H9 (cell line): ENCODE data around the gene PET100. TPM values are rescaled to one million over a fixed set of nuclear protein-coding genes. Genes with fewer than 3 reads are reported as not detected.

Source experiments
- DNase-seq: peaks from one replicate; pipeline ENCODE4 v3.0.0-alpha.2; 2017
- H2AFZ ChIP-seq: one replicate; pipeline ENCODE4 v1.6.1; 2013; ENCODE audit warnings: mild to moderate bottlenecking, low read length, control low read depth, moderate library complexity
- H2AK5ac ChIP-seq: 2 replicates; pipeline ENCODE4 v1.6.1; 2013; ENCODE audit warnings: low read length, control low read depth, mixed read lengths; ENCODE audit not compliant: insufficient read length
- H2BK120ac ChIP-seq: one replicate; pipeline ENCODE4 v1.6.1; 2013; ENCODE audit warnings: low read depth, mild to moderate bottlenecking, low read length, control low read depth, inconsistent platforms; ENCODE audit not compliant: poor library complexity, severe bottlenecking
- H2BK12ac ChIP-seq: 2 replicates; pipeline ENCODE4 v1.6.1; 2013; ENCODE audit warnings: low read length, control low read depth, mixed read lengths, low read depth; ENCODE audit not compliant: insufficient read length
- H2BK15ac ChIP-seq: 2 replicates; pipeline ENCODE4 v1.6.1; 2013; ENCODE audit warnings: low read depth, low read length, control low read depth
- H2BK20ac ChIP-seq: one replicate; pipeline ENCODE4 v1.6.1; 2013; ENCODE audit warnings: low read depth, mild to moderate bottlenecking, low read length, control low read depth, inconsistent platforms; ENCODE audit not compliant: poor library complexity, severe bottlenecking
- H2BK5ac ChIP-seq: 2 replicates; pipeline ENCODE4 v1.6.1; 2013; ENCODE audit warnings: low read length, control low read depth, mixed read lengths; ENCODE audit not compliant: insufficient read length
- H3K14ac ChIP-seq: 2 replicates; pipeline ENCODE4 v1.6.1; 2013; ENCODE audit warnings: low read length, control low read depth; ENCODE audit not compliant: insufficient read depth
- H3K18ac ChIP-seq: 2 replicates; pipeline ENCODE4 v1.6.1; 2013; ENCODE audit warnings: low read depth, mild to moderate bottlenecking, mixed read lengths, low read length, control low read depth; ENCODE audit not compliant: insufficient read length
- H3K23ac ChIP-seq: 2 replicates; pipeline ENCODE4 v1.6.1; 2013; ENCODE audit warnings: low read length, control low read depth, mixed read lengths, low read depth; ENCODE audit not compliant: insufficient read length
- H3K23me2 ChIP-seq: 2 replicates; pipeline ENCODE4 v1.6.1; 2013; ENCODE audit warnings: low read depth, mild to moderate bottlenecking, mixed read lengths, low read length, control low read depth; ENCODE audit not compliant: insufficient read length, poor library complexity, severe bottlenecking
- H3K27ac ChIP-seq: 2 replicates; pipeline ENCODE4 v1.5.1; 2013; ENCODE audit warnings: low read length, control low read depth, mixed read lengths, low read depth; ENCODE audit not compliant: insufficient read length
- H3K27me3 ChIP-seq: 2 replicates; pipeline ENCODE4 v1.6.1; 2013; ENCODE audit warnings: low read length, control low read depth, inconsistent platforms; ENCODE audit not compliant: insufficient read depth
- H3K4ac ChIP-seq: 2 replicates; pipeline ENCODE4 v1.6.1; 2013; ENCODE audit warnings: low read depth, mild to moderate bottlenecking, control low read depth, inconsistent platforms, low read length, moderate library complexity
- H3K4me1 ChIP-seq: 2 replicates; pipeline ENCODE4 v1.6.1; 2013; ENCODE audit warnings: low read length, control low read depth, inconsistent platforms; ENCODE audit not compliant: insufficient read depth
- H3K4me2 ChIP-seq: 2 replicates; pipeline ENCODE4 v1.6.1; 2013; ENCODE audit warnings: low read length, control low read depth, mixed read lengths; ENCODE audit not compliant: insufficient read length, insufficient read depth
- H3K56ac ChIP-seq: 2 replicates; pipeline ENCODE4 v1.6.1; 2013; ENCODE audit warnings: low read depth, mild to moderate bottlenecking, mixed read lengths, low read length, control low read depth; ENCODE audit not compliant: insufficient read length
- H3K79me1 ChIP-seq: 2 replicates; pipeline ENCODE4 v1.6.1; 2013; ENCODE audit warnings: low read depth, mild to moderate bottlenecking, moderate library complexity, low read length, control low read depth, inconsistent platforms; ENCODE audit not compliant: insufficient read depth, poor library complexity, severe bottlenecking
- H3K79me2 ChIP-seq: 2 replicates; pipeline ENCODE4 v1.6.1; 2013; ENCODE audit warnings: low read length, control low read depth, inconsistent platforms; ENCODE audit not compliant: insufficient read depth
- H3K9ac ChIP-seq: 2 replicates; pipeline ENCODE4 v1.6.1; 2013; ENCODE audit warnings: low read length, control low read depth, mixed read lengths; ENCODE audit not compliant: insufficient read length; ENCODE audit errors: extremely low read depth
- H3K9me3 ChIP-seq: one replicate; pipeline ENCODE4 v1.6.1; 2013; ENCODE audit warnings: low read depth, low read length, inconsistent platforms; ENCODE audit not compliant: control insufficient read depth
- H3T11ph ChIP-seq: one replicate; pipeline ENCODE4 v1.6.1; 2013; ENCODE audit warnings: mild to moderate bottlenecking, low read length, control low read depth, inconsistent platforms
- H4K20me1 ChIP-seq: one replicate; pipeline ENCODE4 v1.6.1; 2013; ENCODE audit not compliant: control insufficient read depth, insufficient read length, insufficient read depth
- H4K5ac ChIP-seq: 2 replicates; pipeline ENCODE4 v1.6.1; 2013; ENCODE audit warnings: low read depth, mild to moderate bottlenecking, mixed read lengths, low read length, control low read depth; ENCODE audit not compliant: insufficient read length
- H4K8ac ChIP-seq: replicated peaks from 2 replicates; pipeline ENCODE4 v1.6.1; 2013; ENCODE audit warnings: low read length, control low read depth, mixed read lengths, low read depth; ENCODE audit not compliant: insufficient read length
- H4K91ac ChIP-seq: 2 replicates; pipeline ENCODE4 v1.6.1; 2013; ENCODE audit warnings: low read depth, mild to moderate bottlenecking, moderate library complexity, mixed read lengths, low read length, control low read depth; ENCODE audit not compliant: insufficient read length
- H3K27ac Mint-ChIP-seq, 3 experiments: 2 replicates in 2 of 3; 3 replicates in 1 of 3; pipeline ENCODE4 v1.8.0; 2020 to 2021; ENCODE audit warnings: mixed read lengths in 3 of 3, mild to moderate bottlenecking in 1 of 3, moderate library complexity in 1 of 3
- H3K27me3 Mint-ChIP-seq: 2 replicates; pipeline ENCODE4 v1.8.0; 2021; ENCODE audit warnings: low read depth, mild to moderate bottlenecking, moderate library complexity, mixed read lengths
- H3K36me3 Mint-ChIP-seq, 3 experiments: 2 replicates in 2 of 3; 3 replicates in 1 of 3; pipeline ENCODE4 v1.8.0; 2020 to 2021; ENCODE audit warnings: low read depth in 3 of 3, mixed read lengths in 3 of 3; ENCODE audit not compliant: insufficient read depth in 1 of 3
- H3K4me1 Mint-ChIP-seq, 2 experiments: 2 replicates each; pipeline ENCODE4 v1.8.0; 2020; ENCODE audit warnings: mixed read lengths in 2 of 2
- H3K4me3 Mint-ChIP-seq, 2 experiments: 2 replicates in 1 of 2; 3 replicates in 1 of 2; pipeline ENCODE4 v1.8.0; 2020 to 2021; ENCODE audit warnings: mild to moderate bottlenecking in 2 of 2, mixed read lengths in 2 of 2, moderate library complexity in 1 of 2
- H3K9me3 Mint-ChIP-seq, 2 experiments: 2 replicates in 1 of 2; 3 replicates in 1 of 2; pipeline ENCODE4 v1.8.0; 2020; ENCODE audit warnings: mild to moderate bottlenecking in 2 of 2, mixed read lengths in 2 of 2, moderate library complexity in 1 of 2
- CTCF ChIP-seq: fragments of 200-600 bp; sonication (generic); conservative IDR thresholded peaks from 3 replicates; pipeline ENCODE4 v1.8.0; 2021; ENCODE audit warnings: antibody characterized with exemption, mild to moderate bottlenecking
- WGBS: extraction: QIAGEN DNeasy Blood & Tissue Kit; methylation state at CpG from one replicate; pipeline ENCODE4 v1.1.7; 2013; ENCODE audit warnings: missing lambda C conversion rate, low lambda C conversion rate, mixed read lengths; ENCODE audit not compliant: insufficient read length; ENCODE audit errors: extremely low coverage; 5-methylcytosine and 5-hydroxymethylcytosine counted together
- total RNA-seq: library from RNA; stranded (reverse); gene quantifications from 2 replicates; pipeline ENCODE4 v1.2.1, GENCODE V29; 2021

PET100 gene
- total RNA-seq, 1 experiment from 2014 or later = 129 TPM

GRCh38 chr19:7605490-7606222 lies 23.9 kb upstream of the PET100 start:
- H3K79me2 ChIP-seq = no peaks in the 10 kb centered on the region
- no peaks in the 10 kb centered on the region for H4K20me1 ChIP-seq
- Mint-ChIP-seq H3K9me3 (peaks cover 0 to 2% of the 10 kb centered on the region in 2 experiments; a peak in 1 of 5 replicates), H3K4me3 (peak overlapping the region in 1 of 2 experiments; percentile 45; a peak in 1 of 5 replicates), H3K27ac (peak overlapping the region in 2 of 3 experiments; percentile 40 to 82; a peak in 3 of 7 replicates), H3K27me3 (peaks cover 1% of the 10 kb centered on the region; the same call in 1 of the 2 replicates), H3K4me1 (peaks cover 5 to 23% of the 10 kb centered on the region in 2 experiments), H3K36me3 (peaks cover 8 to 29% (median 27%) of the 10 kb centered on the region in 3 experiments)
- no peak overlapping the region for H4K91ac ChIP-seq
- no peaks in the 10 kb centered on the region for H3K27me3 ChIP-seq
- no peak overlapping the region for H3K23ac ChIP-seq
- no peak for TF ChIP-seq CTCF
- DNase-seq = peak; percentile 84
- no peak overlapping the region for H2BK5ac ChIP-seq
- no peak overlapping the region for H2BK15ac ChIP-seq
- no peak overlapping the region for H2BK20ac ChIP-seq
- H3T11ph ChIP-seq = no peak overlapping the region
- H2BK120ac ChIP-seq = no peak overlapping the region
- H3K23me2 ChIP-seq = no peaks in the 10 kb centered on the region
- no peak overlapping the region for H3K27ac ChIP-seq
- no peak overlapping the region for H3K56ac ChIP-seq
- peaks cover 5% of the 10 kb centered on the region for H3K79me1 ChIP-seq
- no peak overlapping the region for H2AFZ ChIP-seq
- H3K4ac ChIP-seq = no peak overlapping the region
- H4K5ac ChIP-seq = no peak overlapping the region
- H3K4me1 ChIP-seq = no peaks in the 10 kb centered on the region; the same call in 1 of the 2 replicates
- no peak overlapping the region for H3K18ac ChIP-seq
- H3K4me2 ChIP-seq = no peak overlapping the region
- H3K9me3 ChIP-seq = no peaks in the 10 kb centered on the region
- no peak overlapping the region for H3K14ac ChIP-seq
- H2BK12ac ChIP-seq = no peak overlapping the region
- H4K8ac ChIP-seq = no peak overlapping the region
- H3K9ac ChIP-seq = no peak overlapping the region
- no peak overlapping the region for H2AK5ac ChIP-seq
- WGBS = no CpG with 5 or more reads among the region's 14 CpGs
